H9 (cell line): ENCODE measurements around the gene TMBIM1. TPM values are rescaled to one million over a fixed set of nuclear protein-coding genes. Genes with fewer than 3 reads are reported as not detected.

Source experiments
- DNase-seq: peaks from one replicate; pipeline ENCODE4 v3.0.0-alpha.2; 2017
- H2AFZ ChIP-seq: one replicate; pipeline ENCODE4 v1.6.1; 2013; ENCODE audit warnings: mild to moderate bottlenecking, low read length, control low read depth, moderate library complexity
- H2AK5ac ChIP-seq: 2 replicates; pipeline ENCODE4 v1.6.1; 2013; ENCODE audit warnings: low read length, control low read depth, mixed read lengths; ENCODE audit not compliant: insufficient read length
- H2BK120ac ChIP-seq: one replicate; pipeline ENCODE4 v1.6.1; 2013; ENCODE audit warnings: low read depth, mild to moderate bottlenecking, low read length, control low read depth, inconsistent platforms; ENCODE audit not compliant: poor library complexity, severe bottlenecking
- H2BK12ac ChIP-seq: 2 replicates; pipeline ENCODE4 v1.6.1; 2013; ENCODE audit warnings: low read length, control low read depth, mixed read lengths, low read depth; ENCODE audit not compliant: insufficient read length
- H2BK15ac ChIP-seq: 2 replicates; pipeline ENCODE4 v1.6.1; 2013; ENCODE audit warnings: low read depth, low read length, control low read depth
- H2BK20ac ChIP-seq: one replicate; pipeline ENCODE4 v1.6.1; 2013; ENCODE audit warnings: low read depth, mild to moderate bottlenecking, low read length, control low read depth, inconsistent platforms; ENCODE audit not compliant: poor library complexity, severe bottlenecking
- H2BK5ac ChIP-seq: 2 replicates; pipeline ENCODE4 v1.6.1; 2013; ENCODE audit warnings: low read length, control low read depth, mixed read lengths; ENCODE audit not compliant: insufficient read length
- H3K14ac ChIP-seq: 2 replicates; pipeline ENCODE4 v1.6.1; 2013; ENCODE audit warnings: low read length, control low read depth; ENCODE audit not compliant: insufficient read depth
- H3K18ac ChIP-seq: 2 replicates; pipeline ENCODE4 v1.6.1; 2013; ENCODE audit warnings: low read depth, mild to moderate bottlenecking, mixed read lengths, low read length, control low read depth; ENCODE audit not compliant: insufficient read length
- H3K23ac ChIP-seq: 2 replicates; pipeline ENCODE4 v1.6.1; 2013; ENCODE audit warnings: low read length, control low read depth, mixed read lengths, low read depth; ENCODE audit not compliant: insufficient read length
- H3K23me2 ChIP-seq: 2 replicates; pipeline ENCODE4 v1.6.1; 2013; ENCODE audit warnings: low read depth, mild to moderate bottlenecking, mixed read lengths, low read length, control low read depth; ENCODE audit not compliant: insufficient read length, poor library complexity, severe bottlenecking
- H3K27ac ChIP-seq: 2 replicates; pipeline ENCODE4 v1.5.1; 2013; ENCODE audit warnings: low read length, control low read depth, mixed read lengths, low read depth; ENCODE audit not compliant: insufficient read length
- H3K27me3 ChIP-seq: 2 replicates; pipeline ENCODE4 v1.6.1; 2013; ENCODE audit warnings: low read length, control low read depth, inconsistent platforms; ENCODE audit not compliant: insufficient read depth
- H3K4ac ChIP-seq: 2 replicates; pipeline ENCODE4 v1.6.1; 2013; ENCODE audit warnings: low read depth, mild to moderate bottlenecking, control low read depth, inconsistent platforms, low read length, moderate library complexity
- H3K4me1 ChIP-seq: 2 replicates; pipeline ENCODE4 v1.6.1; 2013; ENCODE audit warnings: low read length, control low read depth, inconsistent platforms; ENCODE audit not compliant: insufficient read depth
- H3K4me2 ChIP-seq: 2 replicates; pipeline ENCODE4 v1.6.1; 2013; ENCODE audit warnings: low read length, control low read depth, mixed read lengths; ENCODE audit not compliant: insufficient read length, insufficient read depth
- H3K56ac ChIP-seq: 2 replicates; pipeline ENCODE4 v1.6.1; 2013; ENCODE audit warnings: low read depth, mild to moderate bottlenecking, mixed read lengths, low read length, control low read depth; ENCODE audit not compliant: insufficient read length
- H3K79me1 ChIP-seq: 2 replicates; pipeline ENCODE4 v1.6.1; 2013; ENCODE audit warnings: low read depth, mild to moderate bottlenecking, moderate library complexity, low read length, control low read depth, inconsistent platforms; ENCODE audit not compliant: insufficient read depth, poor library complexity, severe bottlenecking
- H3K79me2 ChIP-seq: 2 replicates; pipeline ENCODE4 v1.6.1; 2013; ENCODE audit warnings: low read length, control low read depth, inconsistent platforms; ENCODE audit not compliant: insufficient read depth
- H3K9ac ChIP-seq: 2 replicates; pipeline ENCODE4 v1.6.1; 2013; ENCODE audit warnings: low read length, control low read depth, mixed read lengths; ENCODE audit not compliant: insufficient read length; ENCODE audit errors: extremely low read depth
- H3K9me3 ChIP-seq: one replicate; pipeline ENCODE4 v1.6.1; 2013; ENCODE audit warnings: low read depth, low read length, inconsistent platforms; ENCODE audit not compliant: control insufficient read depth
- H3T11ph ChIP-seq: one replicate; pipeline ENCODE4 v1.6.1; 2013; ENCODE audit warnings: mild to moderate bottlenecking, low read length, control low read depth, inconsistent platforms
- H4K20me1 ChIP-seq: one replicate; pipeline ENCODE4 v1.6.1; 2013; ENCODE audit not compliant: control insufficient read depth, insufficient read length, insufficient read depth
- H4K5ac ChIP-seq: 2 replicates; pipeline ENCODE4 v1.6.1; 2013; ENCODE audit warnings: low read depth, mild to moderate bottlenecking, mixed read lengths, low read length, control low read depth; ENCODE audit not compliant: insufficient read length
- H4K8ac ChIP-seq: replicated peaks from 2 replicates; pipeline ENCODE4 v1.6.1; 2013; ENCODE audit warnings: low read length, control low read depth, mixed read lengths, low read depth; ENCODE audit not compliant: insufficient read length
- H4K91ac ChIP-seq: 2 replicates; pipeline ENCODE4 v1.6.1; 2013; ENCODE audit warnings: low read depth, mild to moderate bottlenecking, moderate library complexity, mixed read lengths, low read length, control low read depth; ENCODE audit not compliant: insufficient read length
- H3K27ac Mint-ChIP-seq, 3 experiments: 2 replicates in 2 of 3; 3 replicates in 1 of 3; pipeline ENCODE4 v1.8.0; 2020 to 2021; ENCODE audit warnings: mixed read lengths in 3 of 3, mild to moderate bottlenecking in 1 of 3, moderate library complexity in 1 of 3
- H3K27me3 Mint-ChIP-seq: 2 replicates; pipeline ENCODE4 v1.8.0; 2021; ENCODE audit warnings: low read depth, mild to moderate bottlenecking, moderate library complexity, mixed read lengths
- H3K36me3 Mint-ChIP-seq, 3 experiments: 2 replicates in 2 of 3; 3 replicates in 1 of 3; pipeline ENCODE4 v1.8.0; 2020 to 2021; ENCODE audit warnings: low read depth in 3 of 3, mixed read lengths in 3 of 3; ENCODE audit not compliant: insufficient read depth in 1 of 3
- H3K4me1 Mint-ChIP-seq, 2 experiments: 2 replicates each; pipeline ENCODE4 v1.8.0; 2020; ENCODE audit warnings: mixed read lengths in 2 of 2
- H3K4me3 Mint-ChIP-seq, 2 experiments: 2 replicates in 1 of 2; 3 replicates in 1 of 2; pipeline ENCODE4 v1.8.0; 2020 to 2021; ENCODE audit warnings: mild to moderate bottlenecking in 2 of 2, mixed read lengths in 2 of 2, moderate library complexity in 1 of 2
- H3K9me3 Mint-ChIP-seq, 2 experiments: 2 replicates in 1 of 2; 3 replicates in 1 of 2; pipeline ENCODE4 v1.8.0; 2020; ENCODE audit warnings: mild to moderate bottlenecking in 2 of 2, mixed read lengths in 2 of 2, moderate library complexity in 1 of 2
- CTCF ChIP-seq: fragments of 200-600 bp; sonication (generic); conservative IDR thresholded peaks from 3 replicates; pipeline ENCODE4 v1.8.0; 2021; ENCODE audit warnings: antibody characterized with exemption, mild to moderate bottlenecking
- WGBS: extraction: QIAGEN DNeasy Blood & Tissue Kit; methylation state at CpG from one replicate; pipeline ENCODE4 v1.1.7; 2013; ENCODE audit warnings: missing lambda C conversion rate, low lambda C conversion rate, mixed read lengths; ENCODE audit not compliant: insufficient read length; ENCODE audit errors: extremely low coverage; 5-methylcytosine and 5-hydroxymethylcytosine counted together
- total RNA-seq: library from RNA; stranded (reverse); gene quantifications from 2 replicates; pipeline ENCODE4 v1.2.1, GENCODE V29; 2021

TMBIM1 gene
- total RNA-seq, 1 experiment from 2014 or later = 17.4 TPM

GRCh38 chr2:218306184-218306920 is 14.0 kb upstream of the TMBIM1 start:
- Mint-ChIP-seq H3K36me3 (no peaks in the 10 kb centered on the region; a peak in 1 of 7 replicates), H3K9me3 (peaks cover 0 to 3% of the 10 kb centered on the region in 2 experiments; a peak in 1 of 5 replicates), H3K4me1 (peaks cover 4 to 7% of the 10 kb centered on the region in 2 experiments; a peak in 3 of 4 replicates), H3K27me3 (peaks cover 3% of the 10 kb centered on the region), H3K4me3 (no peak overlapping the region), H3K27ac (no peak overlapping the region)
- no peaks in the 10 kb centered on the region for H3K9me3 ChIP-seq
- no peaks in the 10 kb centered on the region for H3K79me1 ChIP-seq
- no peak overlapping the region for H4K91ac ChIP-seq
- no peak overlapping the region for H3T11ph ChIP-seq
- H2BK120ac ChIP-seq = no peak overlapping the region
- no peak overlapping the region for H3K14ac ChIP-seq
- no peaks in the 10 kb centered on the region for H3K23me2 ChIP-seq
- H3K27me3 ChIP-seq = no peaks in the 10 kb centered on the region
- H2BK20ac ChIP-seq = no peak overlapping the region
- no peaks in the 10 kb centered on the region for H3K79me2 ChIP-seq
- no peak overlapping the region for H3K4ac ChIP-seq
- no peak overlapping the region for H3K27ac ChIP-seq
- no peak overlapping the region for H3K56ac ChIP-seq
- H4K5ac ChIP-seq = no peak overlapping the region
- no peak overlapping the region for H3K9ac ChIP-seq
- no peaks in the 10 kb centered on the region for H3K4me1 ChIP-seq
- no peak overlapping the region for H2AK5ac ChIP-seq
- H2AFZ ChIP-seq = no peak overlapping the region
- H3K4me2 ChIP-seq = no peak overlapping the region
- TF ChIP-seq CTCF = no peak
- H4K20me1 ChIP-seq = no peaks in the 10 kb centered on the region
- WGBS = no CpG with 5 or more reads among the region's 9 CpGs
- no peak overlapping the region for H2BK5ac ChIP-seq
- no peak overlapping the region for H4K8ac ChIP-seq
- H3K23ac ChIP-seq = no peak overlapping the region
- no peak overlapping the region for H2BK12ac ChIP-seq
- DNase-seq = no peak
- no peak overlapping the region for H2BK15ac ChIP-seq
- no peak overlapping the region for H3K18ac ChIP-seq
